Measurements from ENCODE around the gene TUBGCP5.

TUBGCP5 gene

DNA sequence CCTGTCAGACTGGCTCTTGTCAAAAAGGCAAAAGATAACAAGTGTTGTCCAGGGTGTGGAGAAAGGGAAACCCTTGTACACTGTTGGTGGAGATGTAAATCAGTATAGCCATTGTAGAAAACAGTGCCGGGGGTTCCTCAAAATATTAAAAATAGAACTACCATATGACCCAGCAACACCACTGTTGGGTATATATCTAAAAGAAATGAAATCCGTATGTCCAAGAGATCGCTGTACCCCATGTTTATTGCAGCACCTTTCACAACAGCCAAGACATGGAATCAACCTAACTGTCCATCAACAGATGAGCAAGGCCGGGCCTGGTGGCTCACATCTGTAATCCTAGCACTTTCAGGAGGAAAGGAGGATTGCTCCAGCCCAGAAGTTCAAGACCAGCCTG lies 65.4 kb downstream of the TUBGCP5 start:
- no peak for DNase-seq

- no peak for DNase-seq
Observed at GRCh38 chr15:22973286-22973685, 66.1 kb downstream of the TUBGCP5 start.

GRCh38 chr15:22969489-22969888 lies 69.9 kb downstream of the TUBGCP5 start:
- DNase-seq, result no peak

- DNase-seq, result no peak
Observed at GRCh38 chr15:22968366-22968765, 71.0 kb downstream of the TUBGCP5 start.

GRCh38 chr15:22967084-22967770 lies 72.1 kb downstream of the TUBGCP5 start:
- no peak for DNase-seq

- no peak for DNase-seq
Observed at GRCh38 chr15:22966321-22967083, 72.9 kb downstream of the TUBGCP5 start.

GRCh38 chr15:22963641-22964040 lies 75.7 kb downstream of the TUBGCP5 start:
- DNase-seq, result no peak

GRCh38 chr15:22962611-22963010 lies 76.8 kb downstream of the TUBGCP5 start:
- no peak for DNase-seq

GRCh38 chr15:22961762-22962161 lies 77.6 kb downstream of the TUBGCP5 start:
- no peak for DNase-seq

DNA sequence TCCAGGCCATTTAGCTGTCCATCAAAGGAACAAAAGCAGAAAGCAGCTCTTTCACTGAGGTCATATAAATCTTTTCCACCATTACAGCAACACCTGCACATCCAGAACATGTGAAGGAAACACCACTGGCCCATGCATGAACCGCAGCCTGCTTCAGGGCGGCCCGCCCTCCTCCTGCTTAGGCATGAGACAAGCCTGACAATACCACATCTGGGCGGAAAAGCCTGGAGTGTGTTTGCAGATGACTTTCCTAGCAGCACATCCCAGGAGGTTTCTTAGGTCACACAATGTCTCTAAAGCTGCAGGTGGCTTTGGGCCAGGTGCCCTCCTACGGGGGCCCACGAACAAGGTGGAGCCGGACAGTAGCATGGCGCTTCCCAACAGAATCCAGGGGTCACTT lies 78.8 kb downstream of the TUBGCP5 start:
- no peak for DNase-seq

DNA sequence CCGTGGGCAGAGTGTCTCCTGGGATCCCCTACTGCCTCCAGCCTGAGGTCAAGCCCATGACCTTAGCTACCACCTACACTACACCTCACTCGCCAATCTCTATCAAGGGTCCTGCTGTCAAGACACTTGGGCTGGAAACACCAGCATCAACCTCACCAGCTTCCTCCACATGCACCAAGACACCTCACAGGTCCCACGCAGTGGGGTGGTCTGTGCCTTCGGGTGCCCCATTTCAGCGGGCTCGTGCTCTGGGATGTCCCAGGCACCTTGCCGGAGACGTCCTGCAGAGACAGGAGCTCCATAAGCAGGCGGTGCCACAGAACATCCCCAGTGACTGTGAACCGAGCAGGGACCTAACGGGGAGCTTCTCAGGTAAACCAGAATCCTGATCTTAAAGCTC lies 79.2 kb downstream of the TUBGCP5 start:
- no peak for DNase-seq

DNA sequence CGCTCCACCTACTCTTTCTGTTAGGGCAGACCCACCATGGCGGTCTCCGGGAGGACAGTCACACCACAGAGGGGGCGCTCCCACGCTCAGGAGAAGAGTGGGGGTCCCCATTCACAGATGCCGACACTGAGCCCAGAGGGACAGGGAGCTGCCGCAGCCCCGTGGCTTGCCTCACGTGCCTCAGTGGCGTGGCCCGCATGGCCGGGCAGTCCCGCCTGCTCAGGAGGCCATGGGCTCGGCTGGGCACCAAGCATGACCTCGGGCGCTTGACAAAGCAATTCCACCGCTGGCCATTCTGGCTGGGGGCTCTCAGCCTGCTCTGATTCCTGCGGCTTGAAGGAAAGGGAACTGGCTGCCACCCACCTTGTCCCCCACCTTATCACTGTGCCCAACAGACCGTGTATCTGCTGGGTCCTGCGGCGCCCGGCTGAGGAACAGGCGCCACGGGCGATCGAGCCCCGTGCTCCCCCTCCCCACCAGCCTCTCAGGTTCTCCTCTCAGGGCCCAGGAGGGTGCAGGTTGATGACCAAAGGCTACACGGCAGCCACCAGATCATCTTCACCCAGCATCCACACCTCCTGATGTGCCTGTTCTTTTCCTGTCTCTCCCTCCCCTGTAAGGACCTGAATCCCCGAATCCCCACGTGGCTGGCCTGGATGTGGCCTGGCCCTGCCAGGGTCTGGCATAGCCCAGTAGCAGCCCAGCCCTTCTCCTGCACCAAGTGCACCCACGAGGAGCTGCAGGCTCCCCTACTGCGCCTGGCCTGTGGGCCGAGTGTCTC lies 79.9 kb downstream of the TUBGCP5 start:
- no peak for DNase-seq

- no peak for DNase-seq
Observed at GRCh38 chr15:22958487-22959280, 80.7 kb downstream of the TUBGCP5 start.

- DNase-seq, result no peak
Observed at GRCh38 chr15:22956978-22957260, 82.5 kb downstream of the TUBGCP5 start.

DNA sequence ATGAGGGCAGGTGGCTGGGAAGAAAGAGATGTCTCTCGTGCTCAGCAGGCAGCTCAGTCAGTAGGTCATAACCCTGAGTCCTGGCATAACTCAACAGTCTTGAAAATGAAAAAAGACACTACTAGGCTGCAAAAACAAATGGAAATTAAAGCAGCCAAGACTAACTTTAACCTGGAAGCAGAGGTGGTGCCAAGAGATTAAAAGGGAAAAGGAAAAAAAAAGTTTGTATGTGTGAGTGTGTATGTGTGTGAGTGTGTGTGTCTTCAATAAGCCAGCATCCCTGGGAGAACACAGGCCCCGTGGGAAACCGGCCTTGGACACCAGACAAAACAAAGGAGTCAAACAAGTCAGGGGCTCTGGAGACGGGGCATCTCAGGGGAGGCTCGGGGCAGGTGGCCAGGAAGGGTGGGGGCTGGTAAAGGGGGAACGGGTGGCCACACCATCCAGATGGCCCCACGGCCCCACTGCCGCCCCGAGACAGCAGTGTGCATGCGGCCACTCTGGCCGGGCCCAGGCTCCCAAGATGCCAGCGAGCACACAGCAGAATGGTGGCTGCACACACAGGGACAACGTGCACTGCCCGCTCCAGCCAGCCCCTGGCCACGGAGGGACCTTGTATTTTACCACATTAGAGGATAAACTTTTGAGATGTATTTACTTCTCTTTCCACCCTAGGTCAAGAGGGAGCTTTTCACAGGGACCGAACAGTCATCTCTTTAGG lies 83.0 kb downstream of the TUBGCP5 start:
- no peak for DNase-seq

DNA sequence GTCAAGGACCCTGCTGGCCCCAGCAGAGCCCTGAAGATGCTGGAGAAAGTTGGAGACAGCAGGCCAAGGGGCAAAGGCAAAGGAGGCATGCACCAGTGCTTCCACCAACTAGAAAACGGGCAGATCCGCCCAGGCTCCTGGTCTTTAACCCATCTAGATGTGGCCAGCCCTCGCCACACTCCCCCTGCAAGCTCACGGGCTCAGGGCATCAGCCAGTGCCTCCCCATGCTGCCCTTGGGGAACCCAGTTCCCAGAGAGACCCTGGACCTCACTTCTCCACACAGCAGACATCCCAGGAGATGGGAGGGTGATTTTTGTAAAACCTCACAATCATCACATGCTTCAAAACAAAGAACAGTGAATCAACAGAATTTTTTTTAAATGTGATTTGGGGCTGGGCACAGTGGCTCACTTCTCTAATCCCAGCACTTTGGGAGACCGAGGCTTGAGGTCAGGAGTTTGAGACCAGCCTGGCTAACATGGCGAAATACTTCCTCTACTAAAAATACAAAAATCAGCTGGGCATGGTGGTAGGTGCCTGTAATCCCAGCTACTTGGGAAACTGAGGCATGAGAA lies 83.7 kb downstream of the TUBGCP5 start:
- DNase-seq, result no peak

- DNase-seq, result no peak
Observed at GRCh38 chr15:22954798-22955543, 84.4 kb downstream of the TUBGCP5 start.

DNA sequence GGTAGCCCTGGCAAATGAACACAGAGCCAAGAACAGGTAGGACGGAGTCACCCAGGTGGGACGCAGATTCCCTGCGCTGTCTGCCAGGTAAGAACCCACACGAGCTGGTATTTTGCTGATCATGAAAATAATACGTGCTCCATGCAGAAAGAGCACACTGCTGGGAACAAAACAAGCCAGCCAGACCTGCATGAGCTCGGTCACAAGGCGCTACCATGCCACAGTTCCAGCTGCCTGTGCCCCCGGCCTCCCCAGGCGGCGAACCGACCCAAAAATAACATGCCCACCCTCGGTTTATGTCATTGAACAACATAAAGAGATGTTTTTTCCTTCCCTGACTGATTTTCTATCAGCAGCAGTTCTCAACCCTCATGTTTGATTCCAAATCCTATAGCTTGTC lies 85.0 kb downstream of the TUBGCP5 start:
- no peak for DNase-seq

GRCh38 chr15:22952796-22953579 lies 86.4 kb downstream of the TUBGCP5 start:
- DNase-seq, result no peak

Measured in GF-D8 (cell line).